Endometrial microvascular endothelial cells (primary cell): ENCODE data around the gene HSFX2. TPM values are rescaled to one million over a fixed set of nuclear protein-coding genes. Genes with fewer than 3 reads are reported as not detected.
"Not testable (repeated sequence)": the region's sequence is repeated elsewhere in the genome, so short reads cannot be mapped to it uniquely, and the experiment has no call there.

Source experiments
- in situ Hi-C: cut with HindIII; loops from 2 replicates; pipeline ENCODE4 v1.10.0; 2017; ENCODE audit warnings: low sequenced_read_pairs, low pct_unique_long_range_greater_than_20kb; ENCODE audit errors: inconsistent ontology term
- total RNA-seq: library from RNA; depleted of rRNA; stranded (reverse); fragments of >200 nt; gene quantifications from one replicate; pipeline ENCODE4 v1.2.3, GENCODE V29; 2015; ENCODE audit errors: inconsistent ontology term

The HSFX2 gene
- 1.9 TPM for total RNA-seq

- in situ Hi-C loops = not testable (repeated sequence)
Measured at GRCh38 chrX:149595214-149595613, at the start of gene HSFX2. HSFX2 (minus strand) TSS chrX:149595314; CDS start chrX:149594700, 614 bp downstream.

GRCh38 chrX:149643496-149643895, 48.4 kb upstream of the HSFX2 start:
- in situ Hi-C loops = no loop called here

GRCh38 chrX:149641835-149642234, 46.7 kb upstream of the HSFX2 start:
- in situ Hi-C loops = no loop called here

- in situ Hi-C loops = no loop called here
Measured at GRCh38 chrX:149641432-149641831, 46.3 kb upstream of the HSFX2 start.

GRCh38 chrX:149639568-149639967, 44.5 kb upstream of the HSFX2 start:
- in situ Hi-C loops = no loop called here

- in situ Hi-C loops = no loop called here
Measured at GRCh38 chrX:149638860-149639259, 43.7 kb upstream of the HSFX2 start.

GRCh38 chrX:149633511-149633910, 38.4 kb upstream of the HSFX2 start:
- in situ Hi-C loops = no loop called here

GRCh38 chrX:149631234-149632165, 36.4 kb upstream of the HSFX2 start, which contains the start of gene TMEM185A:
TMEM185A (minus strand) TSS chrX:149631792; CDS start chrX:149631580, 212 bp downstream.
- in situ Hi-C loops = no loop called here

- in situ Hi-C loops = no loop called here
Measured at GRCh38 chrX:149630681-149631233, 35.6 kb upstream of the HSFX2 start.

- in situ Hi-C loops = no loop called here
Measured at GRCh38 chrX:149629730-149630387, 34.7 kb upstream of the HSFX2 start.

GRCh38 chrX:149628768-149629167, 33.7 kb upstream of the HSFX2 start:
- in situ Hi-C loops = no loop called here

- in situ Hi-C loops = no loop called here
Measured at GRCh38 chrX:149628280-149628679, 33.2 kb upstream of the HSFX2 start.

- in situ Hi-C loops = not testable (repeated sequence)
Measured at GRCh38 chrX:149626829-149627228, 31.7 kb upstream of the HSFX2 start.

GRCh38 chrX:149619662-149620061, 24.5 kb upstream of the HSFX2 start:
- in situ Hi-C loops = not testable (repeated sequence)

- in situ Hi-C loops = no loop called here
Measured at GRCh38 chrX:149618871-149619270, 23.8 kb upstream of the HSFX2 start.

- in situ Hi-C loops = no loop called here
Measured at GRCh38 chrX:149611623-149612175, 16.6 kb upstream of the HSFX2 start.

- in situ Hi-C loops = no loop called here
Measured at GRCh38 chrX:149610511-149610910, 15.4 kb upstream of the HSFX2 start.

- in situ Hi-C loops = no loop called here
Measured at GRCh38 chrX:149607699-149608098, 12.6 kb upstream of the HSFX2 start.

- in situ Hi-C loops = not testable (repeated sequence)
Measured at GRCh38 chrX:149605248-149605885, 10.3 kb upstream of the HSFX2 start.
